Measurements from ENCODE around the gene CCDC178.

DNA sequence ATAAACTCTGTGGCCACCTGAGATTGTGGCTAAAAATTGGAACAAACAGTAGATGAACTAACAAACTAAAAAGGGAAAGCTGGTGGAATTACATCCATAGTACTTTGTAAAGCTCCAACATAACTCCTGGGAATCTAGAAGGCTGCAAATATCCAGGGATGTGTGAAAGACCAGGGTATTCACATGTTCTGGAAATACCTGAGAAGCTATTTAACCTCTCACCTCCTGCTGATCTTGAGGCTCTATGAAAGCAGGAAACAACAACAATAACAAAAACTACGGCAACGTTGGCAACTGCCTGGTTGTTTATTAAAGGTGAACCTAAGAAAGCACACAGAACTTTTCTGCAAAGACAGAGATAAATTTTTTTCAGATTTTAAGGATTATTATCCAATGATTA, 171.3 kb downstream of the CCDC178 start:
- TF ChIP-seq, protein P1, sequence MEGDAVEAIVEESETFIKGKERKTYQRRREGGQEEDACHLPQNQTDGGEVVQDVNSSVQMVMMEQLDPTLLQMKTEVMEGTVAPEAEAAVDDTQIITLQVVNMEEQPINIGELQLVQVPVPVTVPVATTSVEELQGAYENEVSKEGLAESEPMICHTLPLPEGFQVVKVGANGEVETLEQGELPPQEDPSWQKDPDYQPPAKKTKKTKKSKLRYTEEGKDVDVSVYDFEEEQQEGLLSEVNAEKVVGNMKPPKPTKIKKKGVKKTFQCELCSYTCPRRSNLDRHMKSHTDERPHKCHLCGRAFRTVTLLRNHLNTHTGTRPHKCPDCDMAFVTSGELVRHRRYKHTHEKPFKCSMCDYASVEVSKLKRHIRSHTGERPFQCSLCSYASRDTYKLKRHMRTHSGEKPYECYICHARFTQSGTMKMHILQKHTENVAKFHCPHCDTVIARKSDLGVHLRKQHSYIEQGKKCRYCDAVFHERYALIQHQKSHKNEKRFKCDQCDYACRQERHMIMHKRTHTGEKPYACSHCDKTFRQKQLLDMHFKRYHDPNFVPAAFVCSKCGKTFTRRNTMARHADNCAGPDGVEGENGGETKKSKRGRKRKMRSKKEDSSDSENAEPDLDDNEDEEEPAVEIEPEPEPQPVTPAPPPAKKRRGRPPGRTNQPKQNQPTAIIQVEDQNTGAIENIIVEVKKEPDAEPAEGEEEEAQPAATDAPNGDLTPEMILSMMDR (IDR thresholded peaks at IDR 0.05; ENCODE audit: low read length), result no peak
- no peak for TF ChIP-seq EZH2 (IDR thresholded peaks at IDR 0.05; ENCODE audit: borderline replicate concordance, low read length)
